GM12892 (cell line): ENCODE measurements around the gene SERPIND1.
"Not testable (repeated sequence)": the region's sequence is repeated elsewhere in the genome, so short reads cannot be mapped to it uniquely, and the experiment has no call there.

Source experiments
- POLR2A ChIP-seq: IDR thresholded peaks from 2 replicates; pipeline ENCODE4 v1.6.1; 2011; ENCODE audit warnings: low read depth, low read length, control low read depth
- POLR2AphosphoS5 ChIP-seq: IDR thresholded peaks from 2 replicates; pipeline ENCODE4 v1.6.1; 2011; ENCODE audit warnings: low read depth, low read length, control low read depth

GRCh38 chr22:20732431-20732830, 41.5 kb upstream of the SERPIND1 start:
- TF ChIP-seq POLR2A, POLR2AphosphoS5: not testable (repeated sequence)
